ENCODE data around the gene PGLYRP3.

- TF ChIP-seq CTCF (IDR thresholded peaks at IDR 0.05; ENCODE audit: poor library complexity), result no peak
- TF ChIP-seq EZH2phosphoT487 (IDR thresholded peaks at IDR 0.05; ENCODE audit: low read depth, severe bottlenecking, unreplicated experiment), result no peak
Observed at GRCh38 chr1:153265457-153265856, 47.3 kb downstream of the PGLYRP3 start.
